ENCODE results near the gene TMEM266.

GRCh38 chr15:76107169-76107568 lies 47.4 kb downstream of the TMEM266 start:
- TF ChIP-seq CTCF (IDR thresholded peaks at IDR 0.05) (no peak), ZFX (IDR thresholded peaks at IDR 0.05; ENCODE audit: borderline replicate concordance) (no peak)

Data from 22Rv1 (cell line).